ENCODE measurements around the gene SETD3.

GRCh38 chr14:99356031-99356608 is 124.5 kb downstream of the SETD3 start:
- TF ChIP-seq CTCF (IDR thresholded peaks at IDR 0.05; ENCODE audit: low read depth, low read length) (no peak), EZH2phosphoT487 (IDR thresholded peaks at IDR 0.05; ENCODE audit: low read depth) (no peak)

Data from OCI-LY3 (cell line).